DND-41 (cell line): Measurements from ENCODE around the gene TMEM269.

Experiments used
- EZH2 ChIP-seq: IDR thresholded peaks from 3 replicates; pipeline ENCODE4 v1.6.1; 2012; ENCODE audit warnings: borderline replicate concordance, low read depth, mild to moderate bottlenecking, moderate library complexity, low read length, inconsistent platforms; ENCODE audit not compliant: severe bottlenecking
- TF ChIP-seq, protein P1 (sequence below): IDR thresholded peaks from 2 replicates; pipeline ENCODE4 v1.5.1; 2012; ENCODE audit warnings: borderline replicate concordance, low read length, moderate library complexity, mild to moderate bottlenecking; ENCODE audit not compliant: poor library complexity, severe bottlenecking; ENCODE audit errors: extremely low read depth

- TF ChIP-seq, protein P1, sequence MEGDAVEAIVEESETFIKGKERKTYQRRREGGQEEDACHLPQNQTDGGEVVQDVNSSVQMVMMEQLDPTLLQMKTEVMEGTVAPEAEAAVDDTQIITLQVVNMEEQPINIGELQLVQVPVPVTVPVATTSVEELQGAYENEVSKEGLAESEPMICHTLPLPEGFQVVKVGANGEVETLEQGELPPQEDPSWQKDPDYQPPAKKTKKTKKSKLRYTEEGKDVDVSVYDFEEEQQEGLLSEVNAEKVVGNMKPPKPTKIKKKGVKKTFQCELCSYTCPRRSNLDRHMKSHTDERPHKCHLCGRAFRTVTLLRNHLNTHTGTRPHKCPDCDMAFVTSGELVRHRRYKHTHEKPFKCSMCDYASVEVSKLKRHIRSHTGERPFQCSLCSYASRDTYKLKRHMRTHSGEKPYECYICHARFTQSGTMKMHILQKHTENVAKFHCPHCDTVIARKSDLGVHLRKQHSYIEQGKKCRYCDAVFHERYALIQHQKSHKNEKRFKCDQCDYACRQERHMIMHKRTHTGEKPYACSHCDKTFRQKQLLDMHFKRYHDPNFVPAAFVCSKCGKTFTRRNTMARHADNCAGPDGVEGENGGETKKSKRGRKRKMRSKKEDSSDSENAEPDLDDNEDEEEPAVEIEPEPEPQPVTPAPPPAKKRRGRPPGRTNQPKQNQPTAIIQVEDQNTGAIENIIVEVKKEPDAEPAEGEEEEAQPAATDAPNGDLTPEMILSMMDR = no peak
- TF ChIP-seq EZH2 = no peak
Observed at GRCh38 chr1:42847111-42847595, 62.4 kb downstream of the TMEM269 start.
